Osteoblast (primary cell): ENCODE measurements around the gene LIX1L. TPM values are rescaled to one million over a fixed set of nuclear protein-coding genes. Genes with fewer than 3 reads are reported as not detected.

Experiments
- DNase-seq: peaks from one replicate; pipeline ENCODE4 v3.0.0; 2011; ENCODE audit warnings: low spot score, mixed read lengths; ENCODE audit not compliant: insufficient read length; ENCODE audit errors: missing footprints
- H2AFZ ChIP-seq: 2 replicates; pipeline ENCODE4 v1.6.0; 2011; ENCODE audit warnings: mild to moderate bottlenecking, low read length
- H3K27ac ChIP-seq: 2 replicates; pipeline ENCODE4 v1.5.1; 2011; ENCODE audit warnings: mild to moderate bottlenecking, low read depth, low read length, moderate library complexity
- H3K27me3 ChIP-seq: 2 replicates; pipeline ENCODE4 v1.6.0; 2012; ENCODE audit warnings: mild to moderate bottlenecking, control low read depth, inconsistent platforms, low read length, moderate library complexity; ENCODE audit not compliant: insufficient read depth
- H3K36me3 ChIP-seq: 2 replicates; pipeline ENCODE4 v1.5.1; 2011; ENCODE audit warnings: mild to moderate bottlenecking, low read length, control low read depth, moderate library complexity; ENCODE audit not compliant: insufficient read depth
- H3K4me1 ChIP-seq: 2 replicates; pipeline ENCODE4 v1.5.1; 2011; ENCODE audit warnings: mild to moderate bottlenecking, low read length, control low read depth, moderate library complexity; ENCODE audit not compliant: insufficient read depth
- H3K4me2 ChIP-seq: 2 replicates; pipeline ENCODE4 v1.6.0; 2011; ENCODE audit warnings: mild to moderate bottlenecking, low read length; ENCODE audit not compliant: insufficient read depth
- H3K4me3 ChIP-seq: fragments of 200-600 bp; sonication (generic); 3 replicates; pipeline ENCODE4 v1.5.1; 2012; ENCODE audit warnings: mild to moderate bottlenecking, low read length, inconsistent platforms; ENCODE audit not compliant: insufficient read depth
- H3K79me2 ChIP-seq: 2 replicates; pipeline ENCODE4 v1.6.0; 2012; ENCODE audit warnings: mild to moderate bottlenecking, low read length, control low read depth, inconsistent platforms; ENCODE audit not compliant: insufficient read depth
- H3K9me3 ChIP-seq: 2 replicates; pipeline ENCODE4 v1.5.1; 2011; ENCODE audit warnings: low read depth, low read length, control low read depth
- H4K20me1 ChIP-seq: 2 replicates; pipeline ENCODE4 v1.6.0; 2012; ENCODE audit warnings: mild to moderate bottlenecking, low read length, control low read depth; ENCODE audit not compliant: insufficient read depth
- CTCF ChIP-seq: IDR thresholded peaks from 2 replicates; pipeline ENCODE4 v1.5.1; 2011; ENCODE audit warnings: mild to moderate bottlenecking, low read depth, low read length, moderate library complexity; ENCODE audit errors: extremely low read depth
- total RNA-seq: library from RNA; depleted of rRNA; stranded (reverse); fragments of >200 nt; gene quantifications from 2 replicates; pipeline ENCODE4 v1.2.3, GENCODE V29; 2012

Gene LIX1L
- total RNA-seq: 33.3 and 33.7 TPM in 2 replicates

GRCh38 chr1:145957443-145958319 lies at the start of gene LIX1L:
Gene LIX1L, minus strand, starts transcription at chr1:145958017. Its CDS starts 90 bp downstream, at chr1:145957927.
- no peaks in the 10 kb centered on the region for H3K9me3 ChIP-seq
- H3K27me3 ChIP-seq: no peaks in the 10 kb centered on the region
- H4K20me1 ChIP-seq: peaks cover 6% of the 10 kb centered on the region
- peaks cover 51% of the 10 kb centered on the region for H3K4me1 ChIP-seq
- peak within 1 kb of the TSS; percentile 80 for H3K4me3 ChIP-seq
- H3K36me3 ChIP-seq: no peaks in the 10 kb centered on the region
- TF ChIP-seq CTCF: no peak
- peak within 1 kb of the TSS; percentile 88 for H3K27ac ChIP-seq
- peaks cover 54% of the 10 kb centered on the region for H3K79me2 ChIP-seq
- H3K4me2 ChIP-seq: peak within 1 kb of the TSS; percentile 90
- DNase-seq: peak; percentile 98
- peak within 1 kb of the TSS; percentile 83 for H2AFZ ChIP-seq

GRCh38 chr1:146001709-146002108 lies 43.9 kb upstream of the LIX1L start:
- Histone ChIP-seq H3K79me2 (no peaks in the 10 kb centered on the region), H3K27me3 (no peaks in the 10 kb centered on the region), H4K20me1 (no peaks in the 10 kb centered on the region), H3K27ac (no peak overlapping the region), H3K9me3 (no peaks in the 10 kb centered on the region), H3K36me3 (no peaks in the 10 kb centered on the region), H3K4me1 (peaks cover 7% of the 10 kb centered on the region), H3K4me2 (no peak overlapping the region), H2AFZ (no peak overlapping the region), H3K4me3 (no peak overlapping the region)
- no peak for TF ChIP-seq CTCF
- no peak for DNase-seq

GRCh38 chr1:145999321-146000024 lies 41.7 kb upstream of the LIX1L start:
- Histone ChIP-seq H3K27ac (no peak overlapping the region), H3K4me1 (peaks cover 10% of the 10 kb centered on the region), H3K36me3 (peaks cover 14% of the 10 kb centered on the region), H3K79me2 (peaks cover 19% of the 10 kb centered on the region), H3K4me2 (no peak overlapping the region), H3K27me3 (no peaks in the 10 kb centered on the region), H3K9me3 (no peaks in the 10 kb centered on the region), H2AFZ (peak overlapping the region; percentile 47), H4K20me1 (peaks cover 18% of the 10 kb centered on the region), H3K4me3 (no peak overlapping the region)
- no peak for DNase-seq
- TF ChIP-seq CTCF: no peak

GRCh38 chr1:145997718-145998023 lies 39.9 kb upstream of the LIX1L start:
- no peak for DNase-seq
- H3K9me3 ChIP-seq: no peaks in the 10 kb centered on the region
- no peak for TF ChIP-seq CTCF
- H2AFZ ChIP-seq: peak overlapping the region; percentile 84
- H3K79me2 ChIP-seq: peaks cover 37% of the 10 kb centered on the region
- peak overlapping the region; percentile 92 for H3K4me2 ChIP-seq
- H3K4me3 ChIP-seq: no peak overlapping the region
- H3K27me3 ChIP-seq: no peaks in the 10 kb centered on the region
- peaks cover 26% of the 10 kb centered on the region for H3K4me1 ChIP-seq
- H3K36me3 ChIP-seq: peaks cover 32% of the 10 kb centered on the region
- H3K27ac ChIP-seq: no peak overlapping the region
- peaks cover 36% of the 10 kb centered on the region for H4K20me1 ChIP-seq
